Inflammatory macrophage treated with lipopolysaccharide for 1 hour (primary cell): ENCODE data around the gene KIN.
"Not testable (repeated sequence)": the region's sequence is repeated elsewhere in the genome, so short reads cannot be mapped to it uniquely, and the experiment has no call there.

Experiments used
- DNase-seq, 2 donors: peaks; one replicate each; pipeline ENCODE4 v3.0.0-alpha.2; 2020 to 2022

Gene KIN

DNA sequence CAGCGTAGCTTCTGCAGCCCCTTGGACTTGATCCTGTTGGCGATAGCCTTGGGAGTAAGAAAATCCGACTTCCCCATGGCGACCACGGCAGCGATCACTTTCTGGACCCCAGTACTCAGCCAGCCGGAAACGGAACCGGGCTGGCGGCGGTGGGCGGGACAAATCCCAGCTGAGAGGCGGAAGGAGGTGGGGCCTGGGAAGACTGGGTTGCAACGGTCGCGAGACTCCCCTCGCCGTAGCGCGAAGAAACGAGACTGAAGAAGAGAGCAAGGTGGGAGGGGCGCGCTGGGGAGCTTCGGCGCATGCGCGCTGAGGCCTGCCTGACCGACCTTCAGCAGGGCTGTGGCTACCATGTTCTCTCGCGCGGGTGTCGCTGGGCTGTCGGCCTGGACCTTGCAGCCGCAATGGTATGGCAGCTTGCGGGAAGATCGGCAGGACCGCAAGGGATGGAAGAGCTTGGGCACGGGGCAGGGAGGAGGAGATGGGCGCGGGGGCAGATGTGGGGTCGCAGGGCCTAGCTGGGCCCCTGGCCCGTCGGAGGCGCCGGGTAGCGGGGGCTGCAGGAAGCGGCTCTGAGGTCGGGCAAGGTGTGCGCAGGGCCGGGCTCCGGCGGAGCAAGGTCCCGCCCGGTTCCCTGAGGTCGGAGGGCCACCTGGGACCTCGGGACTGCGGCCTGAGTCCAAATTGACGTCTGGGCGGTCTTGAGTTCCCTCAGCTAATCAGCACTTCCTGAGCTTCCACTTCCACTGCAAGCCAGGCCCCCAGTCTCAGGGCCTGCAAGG lies at the start of gene KIN, which contains the start of gene ATP5F1C:
Gene KIN, minus strand, starts transcription at position 137 of the 782 bp plus-strand sequence. Its CDS starts 60 bp downstream, at position 77.
Gene ATP5F1C, plus strand, starts transcription at position 321 of the 782 bp plus-strand sequence. Its CDS starts 31 bp downstream, at position 352.
- peak; percentile 95 to 98 for DNase-seq

DNA sequence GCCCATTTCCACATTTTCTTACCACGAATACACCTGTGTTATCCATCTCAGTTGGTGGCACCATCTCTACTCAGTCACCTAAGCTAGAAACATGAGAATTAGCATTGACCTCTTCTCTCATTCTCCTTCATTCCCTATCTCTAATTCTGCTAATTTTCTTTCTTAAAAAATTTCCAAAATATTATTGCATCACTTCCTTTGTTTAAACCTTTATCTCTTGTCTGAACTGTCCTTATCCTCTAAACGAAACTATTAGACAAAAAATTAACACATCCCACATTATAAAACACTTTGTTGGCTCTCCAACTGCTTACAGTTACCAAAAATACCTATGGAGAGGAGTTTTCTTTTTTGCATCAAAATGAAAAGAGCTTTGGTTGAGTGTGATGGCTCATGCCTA lies 48.8 kb upstream of the KIN start:
- DNase-seq = no peak

DNA sequence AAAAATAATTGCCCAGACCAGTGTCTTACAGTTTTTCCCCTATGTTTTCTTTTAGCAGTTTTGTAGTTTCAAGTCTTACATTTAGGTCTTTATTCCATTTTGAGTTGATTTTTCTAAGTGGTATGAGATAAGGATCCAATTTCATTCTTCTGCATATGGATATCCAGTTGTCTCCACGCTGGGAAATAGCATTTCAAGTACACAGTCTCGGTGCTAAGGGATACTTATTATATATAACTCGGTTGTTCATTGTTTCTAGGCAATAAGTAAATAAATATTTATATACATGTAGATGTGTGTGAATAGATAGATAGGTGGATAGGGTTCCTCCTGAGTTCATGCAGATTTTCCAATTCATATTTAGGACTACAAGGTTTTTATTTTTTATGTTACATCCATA lies 46.5 kb upstream of the KIN start:
- DNase-seq = no peak

GRCh38 chr10:7833210-7833609 lies 45.4 kb upstream of the KIN start:
- DNase-seq = no peak

GRCh38 chr10:7832060-7832459 lies 44.3 kb upstream of the KIN start:
- DNase-seq = no peak

- no peak for DNase-seq
Measured at GRCh38 chr10:7829289-7829834, 41.6 kb upstream of the KIN start.

DNA sequence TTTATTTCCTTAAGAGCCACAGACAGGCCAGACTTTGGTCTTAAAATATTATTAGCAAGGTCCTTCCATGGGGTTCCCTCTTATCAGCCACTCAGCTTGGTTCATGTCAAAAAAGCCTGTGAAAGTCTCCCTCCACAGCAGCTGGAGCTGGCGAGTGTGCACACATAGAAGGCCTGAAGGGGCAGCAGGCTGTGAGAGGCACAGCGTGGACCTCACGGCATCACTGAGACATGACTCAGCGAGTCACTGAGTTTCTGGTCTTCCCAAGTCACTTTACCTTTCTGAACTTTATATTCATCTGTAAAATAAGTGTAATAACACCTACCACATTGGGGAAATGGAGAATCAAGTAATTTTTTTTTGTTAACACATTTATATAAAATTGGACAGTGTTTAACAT lies 39.2 kb upstream of the KIN start:
- no peak for DNase-seq

DNA sequence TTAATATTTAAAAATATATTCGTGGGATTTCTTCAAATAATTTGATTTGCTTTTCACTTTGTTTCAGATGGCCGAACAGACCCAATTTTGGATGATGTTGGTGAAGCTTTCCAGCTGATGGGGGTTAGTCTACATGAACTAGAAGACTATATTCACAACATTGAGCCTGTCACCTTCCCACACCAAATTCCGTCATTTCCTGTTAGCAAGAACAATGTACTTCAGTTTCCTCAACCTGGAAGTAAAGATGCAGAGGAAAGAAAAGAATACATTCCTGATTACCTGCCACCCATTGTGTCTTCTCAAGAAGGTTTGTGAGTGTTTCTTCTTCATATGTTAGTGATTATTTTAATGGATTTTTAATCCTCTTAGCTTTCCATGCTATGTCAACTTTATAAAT lies 36.5 kb upstream of the KIN start:
- DNase-seq = no peak

GRCh38 chr10:7819121-7819460 lies 31.3 kb upstream of the KIN start:
- DNase-seq = peak; percentile 21 to 48

- peak; percentile 75 to 93 for DNase-seq
Measured at GRCh38 chr10:7818295-7819120, 30.7 kb upstream of the KIN start, which contains the start of gene TAF3. Gene TAF3 (plus strand): TSS chr10:7818505. CDS start chr10:7818710, 205 bp downstream.

DNA sequence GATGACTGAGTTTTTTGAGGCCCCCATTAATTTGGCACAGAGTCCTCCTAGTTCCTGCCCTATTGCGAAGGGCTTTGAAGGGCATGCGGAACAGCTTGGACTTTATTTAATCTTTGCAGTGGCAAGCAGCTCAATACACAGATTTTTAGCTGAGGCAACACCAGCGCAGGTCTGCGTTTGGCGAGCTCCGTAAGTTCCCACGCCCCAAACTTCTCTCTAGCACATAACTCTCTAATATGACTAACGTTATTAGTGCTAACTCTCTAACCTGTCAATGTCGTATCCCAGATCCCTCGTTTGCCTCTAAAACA lies 30.1 kb upstream of the KIN start:
- DNase-seq = no peak

DNA sequence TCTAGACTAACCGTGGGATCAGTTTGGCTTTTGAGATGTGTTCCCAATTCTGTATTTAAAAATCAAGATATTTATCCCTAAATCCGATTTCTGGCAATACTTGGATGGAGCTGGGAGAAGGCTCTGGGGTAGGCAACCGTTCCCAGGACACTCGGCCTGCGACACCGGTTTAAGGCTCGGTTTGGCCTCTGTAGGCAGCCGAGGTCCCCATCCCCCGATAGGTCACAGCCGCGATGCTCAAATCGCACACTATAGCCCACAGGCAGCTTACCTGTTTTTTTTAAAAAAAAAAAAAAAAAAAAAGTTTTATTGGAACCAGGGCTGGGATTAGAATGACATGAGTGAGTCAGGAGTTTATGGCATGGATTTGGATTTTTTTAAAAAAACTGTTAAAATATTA lies 29.8 kb upstream of the KIN start:
- no peak for DNase-seq

GRCh38 chr10:7813481-7813880 lies 25.7 kb upstream of the KIN start:
- DNase-seq = no peak

DNA sequence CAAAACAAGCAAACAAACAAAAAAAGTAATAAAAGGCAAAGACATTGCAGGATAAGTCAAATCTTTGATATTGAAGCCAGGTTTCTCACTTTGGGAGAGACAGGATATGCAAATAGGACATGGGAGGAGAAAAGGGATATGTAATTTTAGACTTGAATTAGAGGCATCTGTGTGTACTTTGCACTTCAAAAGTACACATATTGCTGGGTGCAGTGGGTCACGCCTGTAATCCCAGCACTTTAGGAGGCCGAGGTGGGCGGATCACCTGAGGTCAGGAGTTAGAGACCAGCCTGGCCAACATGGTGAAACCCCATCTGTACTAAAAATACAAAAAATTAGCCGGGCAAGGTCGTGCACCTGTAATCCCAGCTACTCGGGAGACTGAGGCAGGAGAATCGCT lies 23.9 kb upstream of the KIN start:
- DNase-seq = not testable (repeated sequence)

DNA sequence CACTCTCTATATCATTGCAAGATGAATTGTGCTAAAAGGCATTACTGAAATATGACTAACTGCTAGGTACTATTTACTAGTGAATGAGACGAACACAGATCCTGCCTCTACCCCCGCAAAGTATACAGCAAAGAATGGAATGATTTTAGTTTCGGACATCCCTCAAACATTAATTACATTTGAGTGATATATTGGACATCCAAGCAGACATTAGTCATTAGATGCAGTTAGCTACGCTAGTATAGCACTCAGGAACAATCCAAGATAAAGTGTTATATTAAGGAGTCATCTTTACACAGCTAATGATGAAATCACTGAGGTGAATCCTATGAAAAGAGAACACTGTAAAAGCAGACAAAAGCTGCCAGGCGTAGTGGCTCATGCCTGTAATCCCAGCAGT lies 23.2 kb upstream of the KIN start:
- no peak for DNase-seq

DNA sequence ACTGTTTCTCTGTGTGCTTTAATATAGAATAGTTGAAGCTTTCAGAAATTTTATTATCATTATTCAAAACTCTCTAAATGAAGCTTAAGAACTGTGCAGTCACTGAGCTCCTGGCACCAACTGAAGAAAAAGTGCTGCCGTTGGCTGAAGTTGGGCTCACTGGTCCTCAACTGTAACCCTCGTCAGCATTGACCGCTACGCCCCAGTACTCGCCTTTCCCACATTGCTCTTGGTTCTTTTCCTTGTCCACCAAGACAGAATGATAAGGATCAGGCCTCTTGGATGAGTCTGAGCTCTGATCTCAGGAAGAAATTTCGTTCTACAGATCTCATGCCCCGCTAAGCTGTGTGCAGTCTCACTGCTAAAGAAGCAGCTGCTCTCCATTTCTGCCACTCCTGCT lies 22.6 kb upstream of the KIN start:
- no peak for DNase-seq

DNA sequence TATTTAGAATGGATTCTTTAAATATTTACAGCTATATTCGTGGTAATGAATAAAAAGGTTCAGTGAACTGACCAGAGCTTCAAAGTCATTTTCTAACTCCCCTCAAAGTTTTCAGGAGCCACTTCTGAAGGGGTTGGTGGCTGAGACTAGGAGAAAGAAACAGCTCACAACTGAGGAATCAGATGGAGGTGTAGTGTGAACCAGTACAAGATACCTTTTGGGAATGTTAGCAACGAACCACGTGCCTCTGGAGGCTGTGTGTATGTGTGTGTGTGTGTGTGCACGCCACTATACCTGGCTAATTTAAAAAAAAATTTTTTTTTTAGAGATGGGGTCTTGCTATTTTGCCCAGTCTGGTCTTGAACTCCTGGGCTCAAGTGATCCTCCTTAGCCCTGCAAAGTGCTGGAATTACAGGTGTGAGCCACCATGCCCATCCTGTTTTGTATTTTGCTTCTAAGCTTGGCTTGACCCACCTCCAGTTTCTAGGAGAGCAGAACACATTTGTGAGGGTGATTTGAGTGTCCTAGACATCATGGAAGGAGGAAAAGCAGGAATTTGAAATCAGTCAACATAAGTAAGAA lies 21.0 kb upstream of the KIN start:
- no peak for DNase-seq

- DNase-seq = no peak
Measured at GRCh38 chr10:7804741-7805140, 16.9 kb upstream of the KIN start.

GRCh38 chr10:7804216-7804615 lies 16.4 kb upstream of the KIN start:
- no peak for DNase-seq

DNA sequence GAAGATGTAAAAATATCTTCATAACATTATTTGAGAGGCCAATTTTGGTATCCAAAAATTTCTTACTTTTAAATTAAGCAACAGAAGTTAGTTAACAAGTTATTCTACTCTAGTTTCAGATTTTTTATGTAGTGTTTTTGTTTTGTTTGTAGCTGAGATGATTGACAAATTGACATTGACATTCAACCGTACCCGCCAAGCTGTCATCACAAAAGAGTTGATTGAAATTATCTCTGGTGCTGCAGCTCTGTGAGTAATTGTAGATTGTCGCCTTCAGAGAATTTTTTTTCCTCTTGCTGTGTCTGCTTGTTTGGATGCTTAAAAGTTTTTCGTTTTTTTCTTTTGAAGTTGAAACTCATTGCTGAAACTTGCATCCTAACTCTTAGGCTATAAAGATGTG lies 14.8 kb upstream of the KIN start:
- no peak for DNase-seq

GRCh38 chr10:7797582-7797981 lies 9.8 kb upstream of the KIN start:
- DNase-seq = peak in 1 of 2 donors; percentile 15

- no peak for DNase-seq
Measured at GRCh38 chr10:7795605-7796004, 7.8 kb upstream of the KIN start.

- DNase-seq = peak in 1 of 2 donors; percentile 56
Measured at GRCh38 chr10:7794251-7795026, 6.6 kb upstream of the KIN start.
